Measurements from ENCODE around the gene COX8C. TPM values are rescaled to one million over a fixed set of nuclear protein-coding genes. Genes with fewer than 3 reads are reported as not detected.
"Not testable (repeated sequence)": the region's sequence is repeated elsewhere in the genome, so short reads cannot be mapped to it uniquely, and the experiment has no call there.

Gene COX8C
- total RNA-seq, 1 donor from 2014 or later, result not detected

GRCh38 chr14:93347850-93348249 is 868 bp downstream of the COX8C start:
- Histone ChIP-seq H3K27me3 (no peaks in the 10 kb centered on the region), H3K27ac (no peak overlapping the region), H3K9me3 (no peaks in the 10 kb centered on the region), H3K4me1 (no peaks in the 10 kb centered on the region), H3K4me3 (no peak overlapping the region), H3K36me3 (no peaks in the 10 kb centered on the region)
- intact Hi-C loops (cut with DNase I), result no loop called here
- no peak for TF ChIP-seq CTCF (IDR thresholded peaks at IDR 0.05)
- DNase-seq (ENCODE audit: low spot score in 2 of 2), result no peak

- TF ChIP-seq CTCF (IDR thresholded peaks at IDR 0.05), result no peak
- intact Hi-C loops (cut with DNase I), result no loop called here
Observed at GRCh38 chr14:93348292-93348691, 1.3 kb downstream of the COX8C start.

GRCh38 chr14:93354873-93355272 is 7.9 kb downstream of the COX8C start:
- H3K36me3 ChIP-seq; H3K27ac ChIP-seq; H3K4me3 ChIP-seq; H3K9me3 ChIP-seq; DNase-seq (ENCODE audit: low spot score in 2 of 2); H3K4me1 ChIP-seq; H3K27me3 ChIP-seq; intact Hi-C loops (cut with DNase I): not testable (repeated sequence)

More at GRCh38 chr14:93348292-93348691, 1.3 kb downstream of the COX8C start:
- Histone ChIP-seq H3K36me3 (no peaks in the 10 kb centered on the region), H3K9me3 (no peaks in the 10 kb centered on the region), H3K27me3 (no peaks in the 10 kb centered on the region), H3K4me3 (no peak overlapping the region), H3K4me1 (no peaks in the 10 kb centered on the region), H3K27ac (no peak overlapping the region)
- no peak for DNase-seq (ENCODE audit: low spot score in 2 of 2)

GRCh38 chr14:93368996-93369712 is 22.2 kb downstream of the COX8C start:
- Histone ChIP-seq H3K9me3 (peaks cover 0 to 7% of the 10 kb centered on the region in 2 donors), H3K27me3 (no peaks in the 10 kb centered on the region), H3K4me3 (no peak overlapping the region), H3K36me3 (no peaks in the 10 kb centered on the region), H3K27ac (no peak overlapping the region), H3K4me1 (no peaks in the 10 kb centered on the region)
- no peak for DNase-seq (ENCODE audit: low spot score in 2 of 2)
- intact Hi-C loops (cut with DNase I), result no loop called here
- no peak for TF ChIP-seq CTCF (IDR thresholded peaks at IDR 0.05)

- intact Hi-C loops (cut with DNase I), result no loop called here
- Histone ChIP-seq H3K27ac (no peak overlapping the region), H3K27me3 (no peaks in the 10 kb centered on the region), H3K4me3 (no peak overlapping the region), H3K4me1 (no peaks in the 10 kb centered on the region), H3K9me3 (peaks cover 0 to 7% of the 10 kb centered on the region in 2 donors), H3K36me3 (no peaks in the 10 kb centered on the region)
- no peak for TF ChIP-seq CTCF (IDR thresholded peaks at IDR 0.05)
- no peak for DNase-seq (ENCODE audit: low spot score in 2 of 2)
Observed at GRCh38 chr14:93369713-93370266, 22.8 kb downstream of the COX8C start.

GRCh38 chr14:93375673-93376156 is 28.7 kb downstream of the COX8C start:
- TF ChIP-seq CTCF (IDR thresholded peaks at IDR 0.05), result no peak
- no peak overlapping the region for H3K4me3 ChIP-seq
- DNase-seq (ENCODE audit: low spot score in 2 of 2), result no peak
- intact Hi-C loops (cut with DNase I), result no loop called here
- H3K27me3 ChIP-seq, result no peaks in the 10 kb centered on the region
- no peaks in the 10 kb centered on the region for H3K4me1 ChIP-seq
- H3K27ac ChIP-seq, result no peak overlapping the region
- no peaks in the 10 kb centered on the region for H3K9me3 ChIP-seq
- no peaks in the 10 kb centered on the region for H3K36me3 ChIP-seq
